K562 (cell line): ENCODE data around the gene MRPL10. TPM values are rescaled to one million over a fixed set of nuclear protein-coding genes. Genes with fewer than 3 reads are reported as not detected.
A peak's percentile ranks its signal among the peaks of the same experiment; 100 is the strongest.

Experiments
- ATAC-seq: fragments of 200-7000 bp; cut with Tn5 transposase; 3 replicates; pipeline ENCODE4 v1.9.1; 2020; ENCODE audit warnings: moderate library complexity
- BruUV-seq: library from RNA; stranded (reverse); fragments of 400-500 nt; replicated peaks from 2 replicates; lab custom pipeline; 2021; lab: Mats Ljungman, UMichigan
- CTCF ChIA-PET: fragments of 300-600 bp; formaldehyde crosslinking; extraction: SDS; loops from one replicate; lab custom pipeline; 2021; ENCODE audit warnings: low intra/inter-chr PET ratio; lab: Yijun Ruan, JAX
- POLR2A ChIA-PET: fragments of 300-600, 350-650 bp; sonication (Branson Sonifier 250); formaldehyde crosslinking; extraction: SDS; loops from one replicate; lab custom pipeline; 2021; ENCODE audit warnings: antibody characterized with exemption, inconsistent platforms; lab: Yijun Ruan, JAX
- DNase-seq, 4 experiments: peaks; one replicate each; pipeline versions ENCODE4 v3.0.0 to v3.0.0-alpha.2; 2011 to 2018; ENCODE audit warnings: low spot score in 3 of 4, mixed read lengths in 3 of 4; ENCODE audit errors: extremely low read depth in 1 of 4
- FAIRE-seq: peaks from 2 replicates; lab custom pipeline; 2011; peaks lifted over from hg19 to GRCh38; lab: Jason Lieb, UNC
- H2AFZ ChIP-seq: 2 replicates; pipeline ENCODE4 v1.6.0; 2011; ENCODE audit warnings: low read depth, low read length, control low read depth, inconsistent platforms
- H3K27ac ChIP-seq: fragments of 200-600 bp; 3 replicates; pipeline ENCODE4 v1.8.0; 2011; ENCODE audit warnings: low read depth, mild to moderate bottlenecking, control low read depth, inconsistent platforms, low read length, moderate library complexity, mixed read lengths; ENCODE audit errors: extremely low read depth
- H3K27me3 ChIP-seq, 2 experiments: fragments of 300-600 bp in 1 of 2; 2 replicates in 1 of 2; 3 replicates in 1 of 2; pipeline versions ENCODE4 v1.6.0 to v1.8.0; 2011; ENCODE audit warnings: inconsistent platforms in 2 of 2, low read length in 2 of 2, mild to moderate bottlenecking in 1 of 2, mixed read lengths in 1 of 2, moderate library complexity in 1 of 2; ENCODE audit not compliant: control insufficient read depth in 2 of 2, insufficient read depth in 2 of 2
- H3K36me3 ChIP-seq: fragments of 300-600 bp; 3 replicates; pipeline ENCODE4 v1.8.0; 2011; ENCODE audit warnings: mild to moderate bottlenecking, low read length, inconsistent platforms; ENCODE audit not compliant: control insufficient read depth, insufficient read depth
- H3K4me1 ChIP-seq, 2 experiments: fragments of 200-600 bp in 1 of 2; replicated peaks in 1 of 2; 2 replicates in 1 of 2; 3 replicates in 1 of 2; pipeline versions ENCODE4 v1.5.1 to v1.8.0; 2011; ENCODE audit warnings: inconsistent platforms in 2 of 2, low read length in 2 of 2, mild to moderate bottlenecking in 1 of 2, mixed read lengths in 1 of 2, moderate library complexity in 1 of 2; ENCODE audit not compliant: control insufficient read depth in 2 of 2, insufficient read depth in 2 of 2
- H3K4me2 ChIP-seq: 2 replicates; pipeline ENCODE4 v1.6.1; 2011; ENCODE audit warnings: low read length, control low read depth, inconsistent platforms, mixed read lengths; ENCODE audit not compliant: insufficient read depth
- H3K4me3 ChIP-seq: fragments of 200-600 bp; sonication (generic), shearing (Covaris generic); 2 replicates; pipeline ENCODE4 v1.5.1; 2016; ENCODE audit warnings: control low read depth, inconsistent platforms
- H3K79me2 ChIP-seq: fragments of 200-600 bp; 3 replicates; pipeline ENCODE4 v1.8.0; 2011; ENCODE audit warnings: low read length, inconsistent platforms; ENCODE audit not compliant: control insufficient read depth, insufficient read depth
- H3K9ac ChIP-seq, 2 experiments: 2 replicates each; pipeline versions ENCODE4 v1.6.0 to v1.6.1; 2011; ENCODE audit warnings: low read depth in 2 of 2, low read length in 2 of 2, control low read depth in 1 of 2, inconsistent platforms in 1 of 2, mild to moderate bottlenecking in 1 of 2, mixed read lengths in 1 of 2; ENCODE audit not compliant: insufficient read depth in 1 of 2
- H3K9me1 ChIP-seq: one replicate; pipeline ENCODE4 v1.6.0; 2011; ENCODE audit warnings: inconsistent platforms, mild to moderate bottlenecking, low read length, moderate library complexity; ENCODE audit not compliant: control insufficient read depth, insufficient read depth
- H3K9me3 ChIP-seq: replicated peaks from 2 replicates; pipeline ENCODE4 v1.5.1; 2011; ENCODE audit warnings: low read depth, low read length, inconsistent platforms; ENCODE audit not compliant: control insufficient read depth, insufficient read depth
- H4K20me1 ChIP-seq: replicated peaks from 2 replicates; pipeline ENCODE4 v1.6.1; 2011; ENCODE audit warnings: low read length, inconsistent platforms, mixed read lengths; ENCODE audit not compliant: control insufficient read depth, insufficient read depth
- CREM ChIP-seq: IDR thresholded peaks from 2 replicates; pipeline ENCODE4 v1.6.1; 2014; ENCODE audit warnings: antibody characterized with exemption, low read depth
- EZH2 ChIP-seq: IDR thresholded peaks from 2 replicates; pipeline ENCODE4 v1.6.1; 2012; ENCODE audit warnings: low read depth, mild to moderate bottlenecking, inconsistent platforms, low read length, borderline replicate concordance
- IFI16 ChIP-seq: fragments of 250-450 bp; sonication (Bioruptor Pico); IDR thresholded peaks from 2 replicates; pipeline ENCODE4 v2.1.2; 2022; ENCODE audit warnings: mild to moderate bottlenecking, inconsistent platforms
- JUN ChIP-seq, 2 experiments: sonication (generic) in 1 of 2; formaldehyde crosslinking in 1 of 2; IDR thresholded peaks; 2 replicates each; pipeline versions ENCODE4 v1.6.1 to v1.8.0; 2012 to 2022; ENCODE audit warnings: borderline replicate concordance in 2 of 2, mild to moderate bottlenecking in 2 of 2, improper control_type of control experiment in 1 of 2, low read depth in 1 of 2, low read length in 1 of 2, missing genetic modification reagents in 1 of 2
- KLF16 ChIP-seq: IDR thresholded peaks from 2 replicates; pipeline ENCODE4 v1.6.1; 2016; ENCODE audit warnings: antibody characterized with exemption
- NFATC3 ChIP-seq: fragments of 450-650 bp; IDR thresholded peaks from 2 replicates; pipeline ENCODE4 v1.6.1; 2017; ENCODE audit warnings: mild to moderate bottlenecking
- NFE2 ChIP-seq: IDR thresholded peaks from 2 replicates; pipeline ENCODE4 v1.6.1; 2014; ENCODE audit warnings: antibody characterized with exemption, low read depth
- POLR3G ChIP-seq: IDR thresholded peaks from 2 replicates; pipeline ENCODE4 v1.6.1; 2011; ENCODE audit not compliant: insufficient read length, insufficient replicate concordance; ENCODE audit errors: extremely low read depth
- RCOR1 ChIP-seq, 2 experiments: IDR thresholded peaks; 2 replicates each; pipeline ENCODE4 v1.6.1; 2012; ENCODE audit warnings: low read depth in 2 of 2, low read length in 2 of 2, borderline replicate concordance in 1 of 2, improper control_type of control experiment in 1 of 2
- TAF1 ChIP-seq: IDR thresholded peaks from 2 replicates; pipeline ENCODE4 v1.6.1; 2011; ENCODE audit warnings: mild to moderate bottlenecking, low read length, moderate library complexity; ENCODE audit not compliant: insufficient read depth, control insufficient read depth, severe bottlenecking; ENCODE audit errors: extremely low read depth
- WGBS: fragments of 100-300 bp; shearing (Covaris generic); methylation state at CpG from one replicate; pipeline ENCODE4 v1.1.6; 2016; ENCODE audit warnings: low coverage, mixed read lengths; ENCODE audit not compliant: insufficient coverage; ENCODE audit errors: missing lambda C conversion rate; 5-methylcytosine and 5-hydroxymethylcytosine counted together
- in situ Hi-C: fragments of 300-500 bp; cut with MboI; formaldehyde crosslinking; loops from 4 replicates; pipeline ENCODE4 v1.15.0; 2018; ENCODE audit warnings: inconsistent platforms, mixed read lengths
- intact Hi-C: fragments of 100-400 bp; cut with micrococcal nuclease; formaldehyde crosslinking; loops from 2 replicates; pipeline ENCODE4 v1.14.2; 2022
- polyA plus RNA-seq, 8 experiments: library from polyadenylated mRNA; depleted of rRNA in 4 of 8; stranded (reverse) in 5 of 8; unstranded in 3 of 8; fragments of >200 nt; fragmentation: Nextera tagmentation in 2 of 8; fragmentation: Illumina TruSeq in 1 of 8; extraction: Ambion mirVana in 2 of 8; extraction: Trizol in 1 of 8; gene quantifications; 2 replicates each; pipeline versions ENCODE4 v1.2.1 to v1.2.3, GENCODE V29; 2011 to 2014; ENCODE audit warnings: inconsistent platforms in 1 of 8, missing spikeins in 1 of 8
- total RNA-seq, 7 experiments: library from RNA; depleted of rRNA in 6 of 7; stranded (reverse); fragments of >200 nt in 6 of 7; fragmentation: Illumina TruSeq in 2 of 7; extraction: Trizol in 2 of 7; gene quantifications; 2 replicates each; pipeline versions ENCODE4 v1.2.1 to v1.2.3, GENCODE V29; 2011 to 2021; ENCODE audit warnings: low replicate concordance in 1 of 7
- TF ChIP-seq, protein P1 (sequence below): fragments of 250-450 bp; sonication (Bioruptor Pico); IDR thresholded peaks from 2 replicates; pipeline ENCODE4 v1.6.1; 2021; ENCODE audit warnings: mild to moderate bottlenecking
- TF ChIP-seq, protein P2 (sequence below), 3 experiments: IDR thresholded peaks in 2 of 3; conservative IDR thresholded peaks in 1 of 3; 2 replicates each; pipeline ENCODE4 v1.5.1; 2011 to 2012; ENCODE audit warnings: low read length in 3 of 3, mild to moderate bottlenecking in 3 of 3, control low read depth in 2 of 3, improper control_type of control experiment in 1 of 3, inconsistent platforms in 1 of 3, low read depth in 1 of 3, mixed read lengths in 1 of 3, moderate library complexity in 1 of 3; ENCODE audit not compliant: insufficient read depth in 2 of 3
- TF ChIP-seq, protein P3 (sequence below): sonication (generic); formaldehyde crosslinking; IDR thresholded peaks from 2 replicates; pipeline ENCODE4 v1.8.1; 2023; ENCODE audit warnings: mild to moderate bottlenecking, missing genetic modification reagents
- TF ChIP-seq, protein P4 (sequence below): fragments of 450-650 bp; formaldehyde crosslinking; IDR thresholded peaks from 2 replicates; pipeline ENCODE4 v1.4.0; 2020; ENCODE audit warnings: mild to moderate bottlenecking, moderate library complexity

The MRPL10 gene
- total and polyA plus RNA-seq, 9 of the 15 experiments (the other 6 are each of a cell fraction or from before 2014, with no cell fraction given): 27.8 to 105 (median 67.3) TPM

DNA sequence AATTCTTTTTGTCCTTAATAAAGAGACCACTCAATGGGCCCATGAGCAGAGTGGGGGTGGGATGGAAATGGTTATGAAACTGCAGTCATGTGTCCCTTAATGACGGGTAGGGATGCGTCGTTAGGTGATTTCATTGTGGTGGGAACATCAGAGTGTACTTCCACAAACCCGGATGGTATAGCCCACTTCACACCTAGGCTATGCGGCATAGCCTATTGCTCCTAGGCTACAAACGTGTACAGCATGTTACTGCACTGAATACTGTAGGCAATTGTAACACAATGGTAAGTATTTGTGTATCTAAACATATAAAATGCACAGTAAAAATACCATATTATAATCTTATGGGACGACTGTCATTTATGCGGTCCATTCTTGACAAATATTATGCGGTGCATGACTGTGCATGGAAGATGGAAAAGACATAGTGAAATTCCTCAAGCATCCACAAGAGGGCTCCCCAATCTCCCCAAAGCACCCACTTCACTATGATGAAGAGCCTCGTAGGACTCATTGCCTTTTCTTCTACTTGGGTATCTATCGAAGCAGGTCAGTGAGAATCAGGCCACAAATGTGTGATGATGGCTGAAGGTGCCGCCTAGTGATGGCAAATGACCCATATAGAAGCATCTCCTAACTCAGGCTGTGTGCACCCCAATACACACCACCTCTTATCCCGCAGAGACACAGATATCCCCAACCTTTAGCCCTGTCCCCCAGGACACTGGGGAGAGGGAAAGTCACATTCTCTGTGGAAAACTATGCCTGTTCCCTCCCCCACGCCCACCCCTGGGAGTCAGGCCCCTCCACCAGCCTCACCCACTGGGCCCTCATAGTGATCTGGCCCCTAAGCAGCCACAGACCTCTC, 54.8 kb downstream of the MRPL10 start:
- no peak overlapping the region for H3K9ac ChIP-seq
- ATAC-seq (peak; percentile 97), FAIRE-seq (peak; percentile 97), DNase-seq (peak; percentile 66 to 74 (median 70))
- peaks cover 30 to 58% of the 10 kb centered on the region in 2 experiments; a peak in 4 of 5 replicates for H3K27me3 ChIP-seq
- H2AFZ ChIP-seq: no peak overlapping the region
- H3K9me1 ChIP-seq: no peaks in the 10 kb centered on the region
- in situ Hi-C loops: no loop called here
- H3K4me2 ChIP-seq: no peak overlapping the region
- no peak overlapping the region for H3K27ac ChIP-seq
- intact Hi-C loops: loop anchor here (1.0 to 5.0 kb wide), 3 partner anchors 26 to 116 kb away; partner anchors contain the start of genes LRRC46 and MRPL10
- WGBS: 19% methylated on average over 14 of the region's 14 CpGs
- no TSS peak for BruUV-seq
- no peak overlapping the region for H3K4me3 ChIP-seq
- no peaks in the 10 kb centered on the region for H3K36me3 ChIP-seq
- 0 out of 2 replicates have a peak, but pooled peaks cover under 1% of the 10 kb centered on the region for H3K9me3 ChIP-seq
- peaks cover 0 to 6% of the 10 kb centered on the region in 2 experiments; a peak in 2 of 5 replicates for H3K4me1 ChIP-seq
- ChIA-PET CTCF (interaction anchor here (0.6 to 1.4 kb wide), 2 partner anchors 26 to 765 kb away, joined by 3 to 6 read pairs; no protein-coding TSS in a partner anchor), POLR2A (no interaction called here)
- H4K20me1 ChIP-seq: no peaks in the 10 kb centered on the region
- H3K79me2 ChIP-seq: no peaks in the 10 kb centered on the region
- no peak for TF ChIP-seq IFI16 (CRISPR knock-in tag)
- TF ChIP-seq NFE2: peak; percentile 35; the same call in 1 of the 2 replicates
- TF ChIP-seq POLR3G: no peak
- TF ChIP-seq RCOR1 (IDR thresholded peaks at IDR 0.05; ENCODE audit: borderline replicate concordance in 1 of 2, low read depth in 2 of 2, low read length in 2 of 2): 0 out of 4 replicates have a peak, but pooled peaks of 1 of the 2 experiments have one; percentile 11
- 0 out of 2 replicates have a peak, but pooled peaks have one; percentile 16 for TF ChIP-seq JUN (IDR thresholded peaks at IDR 0.05; ENCODE audit: borderline replicate concordance, low read depth, low read length)
- TF ChIP-seq JUN (CRISPR knock-in tag; IDR thresholded peaks at IDR 0.05; ENCODE audit: borderline replicate concordance): no peak
- TF ChIP-seq KLF16: peak; percentile 13; the same call in 1 of the 2 replicates
- TF ChIP-seq, protein P1, sequence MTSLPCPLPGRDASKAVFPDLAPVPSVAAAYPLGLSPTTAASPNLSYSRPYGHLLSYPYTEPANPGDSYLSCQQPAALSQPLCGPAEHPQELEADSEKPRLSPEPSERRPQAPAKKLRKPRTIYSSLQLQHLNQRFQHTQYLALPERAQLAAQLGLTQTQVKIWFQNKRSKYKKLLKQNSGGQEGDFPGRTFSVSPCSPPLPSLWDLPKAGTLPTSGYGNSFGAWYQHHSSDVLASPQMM (CRISPR knock-in tag): no peak
- TF ChIP-seq TAF1: no peak
- no peak for TF ChIP-seq NFATC3
- no peak for TF ChIP-seq EZH2
- TF ChIP-seq, protein P2, sequence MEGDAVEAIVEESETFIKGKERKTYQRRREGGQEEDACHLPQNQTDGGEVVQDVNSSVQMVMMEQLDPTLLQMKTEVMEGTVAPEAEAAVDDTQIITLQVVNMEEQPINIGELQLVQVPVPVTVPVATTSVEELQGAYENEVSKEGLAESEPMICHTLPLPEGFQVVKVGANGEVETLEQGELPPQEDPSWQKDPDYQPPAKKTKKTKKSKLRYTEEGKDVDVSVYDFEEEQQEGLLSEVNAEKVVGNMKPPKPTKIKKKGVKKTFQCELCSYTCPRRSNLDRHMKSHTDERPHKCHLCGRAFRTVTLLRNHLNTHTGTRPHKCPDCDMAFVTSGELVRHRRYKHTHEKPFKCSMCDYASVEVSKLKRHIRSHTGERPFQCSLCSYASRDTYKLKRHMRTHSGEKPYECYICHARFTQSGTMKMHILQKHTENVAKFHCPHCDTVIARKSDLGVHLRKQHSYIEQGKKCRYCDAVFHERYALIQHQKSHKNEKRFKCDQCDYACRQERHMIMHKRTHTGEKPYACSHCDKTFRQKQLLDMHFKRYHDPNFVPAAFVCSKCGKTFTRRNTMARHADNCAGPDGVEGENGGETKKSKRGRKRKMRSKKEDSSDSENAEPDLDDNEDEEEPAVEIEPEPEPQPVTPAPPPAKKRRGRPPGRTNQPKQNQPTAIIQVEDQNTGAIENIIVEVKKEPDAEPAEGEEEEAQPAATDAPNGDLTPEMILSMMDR (IDR thresholded peaks at IDR 0.05 in 2 of 3, conservative IDR thresholded peaks at IDR 0.05 in 1 of 3; ENCODE audit: insufficient read depth in 2 of 3, low read depth in 1 of 3, low read length in 3 of 3): peak; percentile 75 to 84 (median 76)
- TF ChIP-seq, protein P3, sequence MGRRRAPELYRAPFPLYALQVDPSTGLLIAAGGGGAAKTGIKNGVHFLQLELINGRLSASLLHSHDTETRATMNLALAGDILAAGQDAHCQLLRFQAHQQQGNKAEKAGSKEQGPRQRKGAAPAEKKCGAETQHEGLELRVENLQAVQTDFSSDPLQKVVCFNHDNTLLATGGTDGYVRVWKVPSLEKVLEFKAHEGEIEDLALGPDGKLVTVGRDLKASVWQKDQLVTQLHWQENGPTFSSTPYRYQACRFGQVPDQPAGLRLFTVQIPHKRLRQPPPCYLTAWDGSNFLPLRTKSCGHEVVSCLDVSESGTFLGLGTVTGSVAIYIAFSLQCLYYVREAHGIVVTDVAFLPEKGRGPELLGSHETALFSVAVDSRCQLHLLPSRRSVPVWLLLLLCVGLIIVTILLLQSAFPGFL: no peak
- TF ChIP-seq CREM: 0 out of 2 replicates have a peak, but pooled peaks have one; percentile 3
- TF ChIP-seq, protein P4, sequence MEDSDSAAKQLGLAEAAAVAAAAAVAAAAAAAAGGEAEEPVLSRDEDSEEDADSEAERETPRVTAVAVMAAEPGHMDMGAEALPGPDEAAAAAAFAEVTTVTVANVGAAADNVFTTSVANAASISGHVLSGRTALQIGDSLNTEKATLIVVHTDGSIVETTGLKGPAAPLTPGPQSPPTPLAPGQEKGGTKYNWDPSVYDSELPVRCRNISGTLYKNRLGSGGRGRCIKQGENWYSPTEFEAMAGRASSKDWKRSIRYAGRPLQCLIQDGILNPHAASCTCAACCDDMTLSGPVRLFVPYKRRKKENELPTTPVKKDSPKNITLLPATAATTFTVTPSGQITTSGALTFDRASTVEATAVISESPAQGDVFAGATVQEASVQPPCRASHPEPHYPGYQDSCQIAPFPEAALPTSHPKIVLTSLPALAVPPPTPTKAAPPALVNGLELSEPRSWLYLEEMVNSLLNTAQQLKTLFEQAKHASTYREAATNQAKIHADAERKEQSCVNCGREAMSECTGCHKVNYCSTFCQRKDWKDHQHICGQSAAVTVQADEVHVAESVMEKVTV: 0 out of 2 replicates have a peak, but pooled peaks have one; percentile 3
